Measurements from ENCODE around the gene CD177.

DNA sequence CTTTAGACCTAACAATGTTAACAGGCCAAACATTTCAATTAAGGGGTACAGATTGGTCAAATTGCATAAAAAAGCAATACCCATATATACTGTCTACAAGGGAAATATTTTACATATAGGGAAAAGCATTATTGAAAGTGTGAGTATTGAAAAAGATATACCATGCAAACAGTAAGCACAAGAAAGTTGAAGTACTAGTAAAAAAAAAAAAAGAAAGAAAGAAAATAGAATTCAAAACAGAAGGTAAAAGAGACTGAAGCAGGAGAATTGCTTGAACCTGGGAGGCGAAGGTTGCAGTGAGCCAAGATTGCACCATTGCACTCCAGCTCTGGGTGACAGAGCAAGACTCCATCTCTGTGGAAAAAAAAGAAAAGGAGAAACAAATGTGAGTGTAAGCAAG is 55.9 kb downstream of the CD177 start:
- TF ChIP-seq, protein P1, sequence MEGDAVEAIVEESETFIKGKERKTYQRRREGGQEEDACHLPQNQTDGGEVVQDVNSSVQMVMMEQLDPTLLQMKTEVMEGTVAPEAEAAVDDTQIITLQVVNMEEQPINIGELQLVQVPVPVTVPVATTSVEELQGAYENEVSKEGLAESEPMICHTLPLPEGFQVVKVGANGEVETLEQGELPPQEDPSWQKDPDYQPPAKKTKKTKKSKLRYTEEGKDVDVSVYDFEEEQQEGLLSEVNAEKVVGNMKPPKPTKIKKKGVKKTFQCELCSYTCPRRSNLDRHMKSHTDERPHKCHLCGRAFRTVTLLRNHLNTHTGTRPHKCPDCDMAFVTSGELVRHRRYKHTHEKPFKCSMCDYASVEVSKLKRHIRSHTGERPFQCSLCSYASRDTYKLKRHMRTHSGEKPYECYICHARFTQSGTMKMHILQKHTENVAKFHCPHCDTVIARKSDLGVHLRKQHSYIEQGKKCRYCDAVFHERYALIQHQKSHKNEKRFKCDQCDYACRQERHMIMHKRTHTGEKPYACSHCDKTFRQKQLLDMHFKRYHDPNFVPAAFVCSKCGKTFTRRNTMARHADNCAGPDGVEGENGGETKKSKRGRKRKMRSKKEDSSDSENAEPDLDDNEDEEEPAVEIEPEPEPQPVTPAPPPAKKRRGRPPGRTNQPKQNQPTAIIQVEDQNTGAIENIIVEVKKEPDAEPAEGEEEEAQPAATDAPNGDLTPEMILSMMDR (IDR thresholded peaks at IDR 0.05): no peak
- TF ChIP-seq POLR2AphosphoS5 (IDR thresholded peaks at IDR 0.05) (no peak), EP300 (IDR thresholded peaks at IDR 0.05) (no peak), POLR2A (IDR thresholded peaks at IDR 0.05) (no peak)
